Thyroid gland (tissue), 4 donors: ENCODE measurements around the gene SLC36A3. TPM values are rescaled to one million over a fixed set of nuclear protein-coding genes. Genes with fewer than 3 reads are reported as not detected.

Experiments used
- DNase-seq, 2 donors: peaks; one replicate each; pipeline ENCODE4 v3.0.0-alpha.2; 2019
- H3K27ac ChIP-seq, 3 donors: fragments of 200-600 bp; sonication (generic); 1 replicate in 2 of 3; 2 replicates in 1 of 3; pipeline ENCODE4 v1.5.1; 2016 to 2019; ENCODE audit warnings: mild to moderate bottlenecking in 1 of 3, moderate library complexity in 1 of 3
- H3K27me3 ChIP-seq: fragments of 200-600 bp; sonication (generic); one replicate; pipeline ENCODE4 v1.5.1; 2019
- H3K36me3 ChIP-seq, 2 donors: fragments of 200-600 bp; sonication (generic); one replicate each; pipeline ENCODE4 v1.5.1; 2016 to 2019
- H3K4me1 ChIP-seq, 2 donors: fragments of 200-600 bp; sonication (generic); one replicate each; pipeline ENCODE4 v1.5.1; 2017 to 2019
- H3K4me3 ChIP-seq, 3 donors: fragments of 200-600 bp; sonication (generic); replicated peaks in 1 of 3; 1 replicate in 2 of 3; 2 replicates in 1 of 3; pipeline ENCODE4 v1.5.1; 2016; ENCODE audit warnings: mild to moderate bottlenecking in 1 of 3
- H3K9me3 ChIP-seq: fragments of 200-600 bp; sonication (generic); one replicate; pipeline ENCODE4 v1.5.1; 2017
- POLR2A ChIP-seq, 2 donors: fragments of 450-650 bp; IDR thresholded peaks; one replicate each; pipeline ENCODE4 v1.6.1; 2017; ENCODE audit warnings: antibody characterized with exemption in 2 of 2, mild to moderate bottlenecking in 2 of 2, moderate library complexity in 1 of 2
- WGBS, 2 donors: methylation state at CpG; one replicate each; pipeline ENCODE4 v1.1.5; 2017; 5-methylcytosine and 5-hydroxymethylcytosine counted together
- intact Hi-C: fragments of 100-400 bp; cut with DNase I; formaldehyde crosslinking; loops from one replicate; pipeline ENCODE4 v1.15.1; 2023
- total RNA-seq, 4 donors: library from RNA; depleted of rRNA; stranded (reverse); fragments of >200 nt; gene quantifications; one replicate each; pipeline ENCODE4 v1.2.3, GENCODE V29; 2016
- TF ChIP-seq, protein P1 (sequence below), 6 experiments: fragments of 200-600 bp in 3 of 6; fragments of 450-650 bp in 3 of 6; sonication (generic) in 3 of 6; IDR thresholded peaks; one replicate each; pipeline ENCODE4 v1.5.1; 2016 to 2019; ENCODE audit warnings: antibody characterized with exemption in 6 of 6, mild to moderate bottlenecking in 2 of 6, inconsistent platforms in 1 of 6, moderate library complexity in 1 of 6

Gene SLC36A3
- total RNA-seq, 4 donors from 2014 or later: not detected

DNA sequence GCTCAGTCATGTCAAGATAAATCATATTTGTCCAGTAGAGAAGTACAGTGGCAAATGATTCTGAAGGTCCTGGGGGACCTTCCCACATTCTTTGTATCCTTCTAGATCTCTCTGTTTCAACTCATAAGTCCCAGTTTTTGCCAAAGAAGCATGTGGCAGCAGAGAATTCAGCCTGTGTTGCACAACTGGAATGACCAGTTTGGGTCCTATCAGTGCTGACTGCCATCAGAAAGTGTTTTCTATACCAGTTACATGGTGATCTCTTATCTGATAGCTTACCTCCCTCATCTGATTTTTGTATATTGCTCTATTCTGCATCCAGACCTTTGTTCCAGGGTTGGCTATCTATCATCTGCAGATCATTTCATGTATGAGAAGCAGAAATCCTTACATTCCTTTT, 28.9 kb downstream of the SLC36A3 start:
- Histone ChIP-seq H3K27ac (no peak overlapping the region), H3K4me1 (no peaks in the 10 kb centered on the region), H3K4me3 (no peak overlapping the region), H3K27me3 (no peaks in the 10 kb centered on the region), H3K36me3 (no peaks in the 10 kb centered on the region), H3K9me3 (no peaks in the 10 kb centered on the region)
- TF ChIP-seq, protein P1, sequence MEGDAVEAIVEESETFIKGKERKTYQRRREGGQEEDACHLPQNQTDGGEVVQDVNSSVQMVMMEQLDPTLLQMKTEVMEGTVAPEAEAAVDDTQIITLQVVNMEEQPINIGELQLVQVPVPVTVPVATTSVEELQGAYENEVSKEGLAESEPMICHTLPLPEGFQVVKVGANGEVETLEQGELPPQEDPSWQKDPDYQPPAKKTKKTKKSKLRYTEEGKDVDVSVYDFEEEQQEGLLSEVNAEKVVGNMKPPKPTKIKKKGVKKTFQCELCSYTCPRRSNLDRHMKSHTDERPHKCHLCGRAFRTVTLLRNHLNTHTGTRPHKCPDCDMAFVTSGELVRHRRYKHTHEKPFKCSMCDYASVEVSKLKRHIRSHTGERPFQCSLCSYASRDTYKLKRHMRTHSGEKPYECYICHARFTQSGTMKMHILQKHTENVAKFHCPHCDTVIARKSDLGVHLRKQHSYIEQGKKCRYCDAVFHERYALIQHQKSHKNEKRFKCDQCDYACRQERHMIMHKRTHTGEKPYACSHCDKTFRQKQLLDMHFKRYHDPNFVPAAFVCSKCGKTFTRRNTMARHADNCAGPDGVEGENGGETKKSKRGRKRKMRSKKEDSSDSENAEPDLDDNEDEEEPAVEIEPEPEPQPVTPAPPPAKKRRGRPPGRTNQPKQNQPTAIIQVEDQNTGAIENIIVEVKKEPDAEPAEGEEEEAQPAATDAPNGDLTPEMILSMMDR (IDR thresholded peaks at IDR 0.05): no peak
- no peak for TF ChIP-seq POLR2A (IDR thresholded peaks at IDR 0.05)
- no peak for DNase-seq
- intact Hi-C loops: no loop called here

DNA sequence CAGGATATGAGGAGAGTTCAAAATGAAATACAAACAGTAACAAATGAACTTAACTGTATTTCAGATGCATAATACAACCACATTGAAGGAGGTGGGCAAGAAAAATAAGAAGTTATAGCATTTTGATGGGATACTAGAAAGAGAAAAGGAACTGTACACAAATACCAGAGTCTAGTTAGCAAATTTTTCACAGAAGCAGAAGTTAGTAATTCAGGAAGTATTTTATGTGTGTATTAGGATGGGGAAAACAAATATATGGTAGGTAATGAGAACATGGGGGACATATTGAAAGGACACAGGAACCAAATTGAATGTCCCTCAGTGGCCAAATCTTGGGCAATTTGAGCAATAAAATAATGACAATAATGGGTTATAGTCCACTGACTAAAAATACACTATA, 32.2 kb downstream of the SLC36A3 start:
- no peak overlapping the region for H3K27ac ChIP-seq
- no peaks in the 10 kb centered on the region for H3K9me3 ChIP-seq
- no peaks in the 10 kb centered on the region for H3K27me3 ChIP-seq
- DNase-seq: no peak
- no peaks in the 10 kb centered on the region for H3K4me1 ChIP-seq
- H3K36me3 ChIP-seq: peaks cover 12 to 14% of the 10 kb centered on the region in 2 donors
- no peak overlapping the region for H3K4me3 ChIP-seq
- TF ChIP-seq, protein P1 (IDR thresholded peaks at IDR 0.05): no peak
- TF ChIP-seq POLR2A (IDR thresholded peaks at IDR 0.05): no peak
- intact Hi-C loops: no loop called here

DNA sequence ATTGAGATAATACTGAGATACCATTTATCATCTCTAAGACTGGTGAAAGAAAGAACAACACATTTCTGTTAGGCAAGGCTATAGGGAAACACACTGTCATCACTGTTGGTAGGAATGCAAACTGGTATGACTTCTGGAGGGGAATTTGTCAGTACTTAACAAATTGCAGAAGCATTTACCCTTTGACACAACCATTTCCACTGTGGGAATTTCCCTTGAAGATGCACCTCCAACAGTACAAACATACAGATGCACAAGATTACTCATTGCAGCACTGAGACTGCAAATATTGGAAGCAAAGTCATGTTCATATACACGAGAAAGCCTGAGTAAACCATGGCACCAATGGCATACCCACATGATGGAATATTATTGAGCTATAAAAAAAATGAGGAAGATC, 33.0 kb downstream of the SLC36A3 start:
- Histone ChIP-seq H3K27me3 (no peaks in the 10 kb centered on the region), H3K9me3 (no peaks in the 10 kb centered on the region), H3K36me3 (peaks cover 12 to 14% of the 10 kb centered on the region in 2 donors), H3K4me3 (no peak overlapping the region), H3K27ac (no peak overlapping the region), H3K4me1 (no peaks in the 10 kb centered on the region)
- intact Hi-C loops: no loop called here
- WGBS, 2 donors: 90 to 93% methylated on average over 1 of the region's 1 CpG
- no peak for DNase-seq
- TF ChIP-seq, protein P1 (IDR thresholded peaks at IDR 0.05): no peak
- no peak for TF ChIP-seq POLR2A (IDR thresholded peaks at IDR 0.05)

DNA sequence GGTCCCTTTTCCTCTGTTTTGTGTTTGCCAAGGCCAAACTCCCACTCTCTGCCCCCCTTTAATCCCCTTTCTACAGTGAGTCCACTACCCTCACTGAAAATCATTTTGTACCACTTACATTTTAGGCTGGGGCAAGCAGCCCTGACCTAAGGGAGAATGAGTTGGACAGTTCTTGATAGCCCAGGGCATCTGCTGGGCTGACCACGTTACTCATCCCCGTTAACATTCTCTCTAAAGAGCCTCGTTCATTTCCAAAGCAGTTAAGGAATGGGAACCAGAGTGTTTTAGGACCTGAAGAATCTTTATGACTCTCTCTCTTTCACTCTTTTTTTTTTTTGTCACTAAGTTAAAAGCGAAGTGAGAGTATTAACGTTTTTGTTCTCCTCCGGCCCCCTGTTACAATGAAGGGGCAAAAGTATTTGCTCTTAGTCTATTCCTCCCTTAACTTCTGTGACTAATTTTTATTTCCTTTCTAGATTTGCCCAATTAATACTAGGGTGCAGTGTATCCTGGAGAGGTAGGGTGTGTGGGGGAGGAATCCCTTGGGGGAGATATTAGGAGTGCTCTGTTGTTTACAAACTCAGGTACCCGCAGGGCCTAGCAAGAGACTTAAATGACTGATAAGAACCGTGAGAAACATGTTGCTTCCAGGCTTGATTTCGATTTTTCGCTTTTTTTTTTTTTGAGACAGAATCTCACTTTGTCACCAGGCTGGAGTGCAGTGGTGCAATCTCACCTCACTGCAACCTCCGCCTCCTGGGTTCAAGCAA, 35.9 kb downstream of the SLC36A3 start:
- 92 to 93% methylated on average over 11 of the region's 11 CpGs for WGBS, 2 donors
- H3K36me3 ChIP-seq: peaks cover 12 to 14% of the 10 kb centered on the region in 2 donors
- no peaks in the 10 kb centered on the region for H3K27me3 ChIP-seq
- H3K4me3 ChIP-seq: no peak overlapping the region
- no peak overlapping the region for H3K27ac ChIP-seq
- H3K9me3 ChIP-seq: no peaks in the 10 kb centered on the region
- intact Hi-C loops: no loop called here
- no peak for DNase-seq
- TF ChIP-seq, protein P1 (IDR thresholded peaks at IDR 0.05): no peak
- no peak for TF ChIP-seq POLR2A (IDR thresholded peaks at IDR 0.05)
- no peaks in the 10 kb centered on the region for H3K4me1 ChIP-seq

DNA sequence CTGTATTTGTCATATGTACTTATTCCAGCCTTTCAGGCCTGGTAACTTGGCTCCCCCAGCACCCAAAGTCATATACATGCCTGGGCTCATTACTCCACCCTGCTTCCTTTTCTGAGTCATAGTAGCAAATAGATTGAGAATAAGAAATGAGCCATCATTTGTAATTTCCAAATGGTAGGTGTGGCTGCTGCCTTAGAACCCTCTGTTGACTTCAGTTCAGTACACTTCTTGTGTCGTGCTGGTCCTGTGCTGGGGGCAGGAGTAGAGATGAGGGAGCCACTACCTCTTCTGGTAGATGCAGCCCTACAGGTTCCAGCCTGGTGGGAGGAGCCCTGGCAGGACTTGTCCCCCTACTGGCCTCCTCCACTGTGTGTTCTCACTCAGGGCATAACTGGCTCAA, 39.5 kb downstream of the SLC36A3 start:
- no peak for DNase-seq
- Histone ChIP-seq H3K4me3 (no peak overlapping the region), H3K36me3 (peaks cover 12 to 16% of the 10 kb centered on the region in 2 donors), H3K27ac (no peak overlapping the region), H3K4me1 (no peaks in the 10 kb centered on the region), H3K27me3 (no peaks in the 10 kb centered on the region), H3K9me3 (no peaks in the 10 kb centered on the region)
- 71 to 76% methylated on average over 1 of the region's 1 CpG for WGBS, 2 donors
- intact Hi-C loops: no loop called here
- TF ChIP-seq, protein P1 (IDR thresholded peaks at IDR 0.05): no peak
- no peak for TF ChIP-seq POLR2A (IDR thresholded peaks at IDR 0.05)
